Measurements from ENCODE around the gene TNIK. TPM values are rescaled to one million over a fixed set of nuclear protein-coding genes. Genes with fewer than 3 reads are reported as not detected.

The TNIK gene
- 25.4 TPM for polyA plus RNA-seq (2012; ENCODE audit: insufficient read depth, insufficient read length, low read depth)

DNA sequence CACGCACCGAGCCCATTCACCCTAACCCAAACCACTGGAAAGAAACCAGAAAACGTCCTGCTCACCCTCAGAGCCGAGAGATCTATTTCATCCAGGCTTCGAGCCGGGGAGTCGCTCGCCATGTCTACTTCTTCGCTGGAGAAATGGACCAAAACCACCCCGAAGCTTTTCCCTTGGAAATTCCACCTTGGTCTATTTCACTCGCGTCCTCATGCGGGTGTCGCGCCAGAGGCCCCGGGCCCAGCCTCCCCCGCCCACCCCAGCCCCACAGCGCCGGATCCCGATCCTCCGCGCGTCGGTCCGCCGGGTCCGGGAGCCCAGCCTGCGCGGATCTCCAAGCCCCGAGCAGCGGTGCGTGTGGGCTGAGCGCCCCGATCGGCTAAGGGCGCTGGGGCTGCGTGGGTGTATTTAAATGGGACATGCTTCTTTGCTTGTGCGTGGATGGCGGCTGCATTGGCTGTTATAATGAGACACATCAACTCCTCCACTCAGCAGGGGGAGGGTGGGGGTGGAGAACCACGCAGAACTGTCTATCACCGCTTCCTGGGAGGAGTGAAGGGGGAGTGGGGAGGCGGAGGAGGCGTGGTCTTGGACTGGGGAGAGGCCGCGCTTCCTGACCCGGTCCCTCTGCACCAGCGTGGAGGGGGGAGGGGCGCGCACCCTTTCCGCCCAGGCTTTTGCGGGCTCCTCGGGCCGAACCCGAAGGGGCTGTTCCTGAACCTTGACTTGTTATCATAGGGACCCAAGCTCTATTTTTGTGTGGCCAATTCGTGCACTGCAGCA lies at the start of gene TNIK:
TNIK (minus strand) TSS at position 464 of the 783 bp plus-strand sequence; CDS start at position 122, 342 bp downstream.
- Histone ChIP-seq H3K36me3 (no peaks in the 10 kb centered on the region), H3K4me3 (ENCODE audit: low read depth, low read length) (peak within 1 kb of the TSS; percentile 89), H3K27me3 (no peaks in the 10 kb centered on the region), H3K9me3 (no peaks in the 10 kb centered on the region), H3K4me1 (peaks cover 5% of the 10 kb centered on the region)
- TF ChIP-seq, protein P1, sequence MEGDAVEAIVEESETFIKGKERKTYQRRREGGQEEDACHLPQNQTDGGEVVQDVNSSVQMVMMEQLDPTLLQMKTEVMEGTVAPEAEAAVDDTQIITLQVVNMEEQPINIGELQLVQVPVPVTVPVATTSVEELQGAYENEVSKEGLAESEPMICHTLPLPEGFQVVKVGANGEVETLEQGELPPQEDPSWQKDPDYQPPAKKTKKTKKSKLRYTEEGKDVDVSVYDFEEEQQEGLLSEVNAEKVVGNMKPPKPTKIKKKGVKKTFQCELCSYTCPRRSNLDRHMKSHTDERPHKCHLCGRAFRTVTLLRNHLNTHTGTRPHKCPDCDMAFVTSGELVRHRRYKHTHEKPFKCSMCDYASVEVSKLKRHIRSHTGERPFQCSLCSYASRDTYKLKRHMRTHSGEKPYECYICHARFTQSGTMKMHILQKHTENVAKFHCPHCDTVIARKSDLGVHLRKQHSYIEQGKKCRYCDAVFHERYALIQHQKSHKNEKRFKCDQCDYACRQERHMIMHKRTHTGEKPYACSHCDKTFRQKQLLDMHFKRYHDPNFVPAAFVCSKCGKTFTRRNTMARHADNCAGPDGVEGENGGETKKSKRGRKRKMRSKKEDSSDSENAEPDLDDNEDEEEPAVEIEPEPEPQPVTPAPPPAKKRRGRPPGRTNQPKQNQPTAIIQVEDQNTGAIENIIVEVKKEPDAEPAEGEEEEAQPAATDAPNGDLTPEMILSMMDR (IDR thresholded peaks at IDR 0.05; ENCODE audit: low read depth, low read length): no peak; the same call in 1 of the 2 replicates
- DNase-seq: peak; percentile 93

DNA sequence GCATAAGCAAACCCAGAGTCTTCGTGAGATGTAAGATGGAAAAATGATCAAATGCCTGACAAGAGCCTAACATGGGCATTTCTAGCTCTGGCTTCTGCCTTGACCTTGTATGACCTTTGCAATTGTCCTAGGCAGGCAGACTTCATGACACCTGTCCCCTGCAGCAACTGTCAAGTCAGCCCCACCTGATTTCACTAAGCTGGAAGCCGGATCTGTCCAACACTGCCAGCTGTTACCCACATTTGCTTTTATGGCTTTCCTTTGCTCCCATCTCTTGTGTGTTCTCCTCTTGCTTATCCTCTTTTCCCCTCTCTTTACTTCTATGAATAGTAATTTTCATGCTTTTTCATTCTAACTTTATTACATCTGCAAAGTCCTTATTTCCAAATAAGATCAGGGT lies 48.5 kb upstream of the TNIK start:
- TF ChIP-seq, protein P1 (IDR thresholded peaks at IDR 0.05; ENCODE audit: low read depth, low read length): no peak
- Histone ChIP-seq H3K9me3 (no peaks in the 10 kb centered on the region), H3K4me3 (ENCODE audit: low read depth, low read length) (no peak overlapping the region), H3K27me3 (no peaks in the 10 kb centered on the region), H3K36me3 (no peaks in the 10 kb centered on the region), H3K4me1 (peaks cover 5% of the 10 kb centered on the region)
- DNase-seq: no peak

DNA sequence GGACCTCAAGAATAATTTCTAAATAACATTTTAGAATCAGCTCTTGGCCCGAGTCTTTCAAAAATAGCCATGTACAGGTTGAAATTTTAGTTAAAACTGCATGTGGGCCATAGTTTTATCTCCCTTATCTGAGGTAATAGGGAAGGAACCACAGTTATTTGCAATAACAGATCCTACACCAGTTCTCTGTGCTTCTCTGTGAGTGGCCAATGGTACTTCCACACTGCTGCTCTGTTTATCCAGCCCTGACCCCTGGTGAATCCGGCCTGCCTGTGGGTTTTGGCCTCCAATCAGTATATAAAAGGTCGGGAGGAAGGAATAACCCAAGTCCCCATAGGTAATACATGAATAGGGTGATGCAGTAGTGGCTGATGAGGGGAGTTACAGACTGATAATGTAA lies 48.0 kb upstream of the TNIK start:
- peaks cover 5% of the 10 kb centered on the region for H3K4me1 ChIP-seq
- TF ChIP-seq, protein P1 (IDR thresholded peaks at IDR 0.05; ENCODE audit: low read depth, low read length): no peak
- no peaks in the 10 kb centered on the region for H3K9me3 ChIP-seq
- no peaks in the 10 kb centered on the region for H3K36me3 ChIP-seq
- DNase-seq: no peak
- no peaks in the 10 kb centered on the region for H3K27me3 ChIP-seq
- H3K4me3 ChIP-seq (ENCODE audit: low read depth, low read length): no peak overlapping the region

DNA sequence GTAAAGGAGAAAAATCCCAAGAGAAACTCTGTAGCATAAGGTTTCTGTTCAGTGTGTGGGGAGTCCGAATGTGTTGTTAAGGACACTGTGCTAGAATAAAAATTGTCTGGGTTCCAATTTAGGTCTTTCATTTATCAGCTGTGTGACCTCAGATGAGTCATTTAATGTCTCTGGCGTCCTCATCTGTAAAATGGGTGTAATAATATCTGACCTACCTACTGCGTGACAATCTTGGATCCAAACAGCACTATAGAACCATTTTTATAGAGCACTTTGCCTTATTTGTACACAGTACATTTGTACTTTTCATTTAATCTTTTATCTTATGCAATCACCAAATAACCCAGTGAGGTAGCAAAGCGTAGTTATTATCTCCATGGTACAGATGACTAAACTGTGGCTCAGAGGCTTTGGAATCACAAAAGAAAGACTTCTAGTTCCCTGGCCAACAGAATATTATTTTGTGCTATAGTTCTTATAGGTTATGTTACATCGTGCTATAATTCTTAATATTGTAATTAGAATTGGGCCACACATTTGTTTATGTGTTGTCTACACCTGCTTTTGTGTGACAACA lies 46.6 kb upstream of the TNIK start:
- DNase-seq: no peak
- no peak overlapping the region for H3K4me3 ChIP-seq (ENCODE audit: low read depth, low read length)
- TF ChIP-seq, protein P1 (IDR thresholded peaks at IDR 0.05; ENCODE audit: low read depth, low read length): no peak

DNA sequence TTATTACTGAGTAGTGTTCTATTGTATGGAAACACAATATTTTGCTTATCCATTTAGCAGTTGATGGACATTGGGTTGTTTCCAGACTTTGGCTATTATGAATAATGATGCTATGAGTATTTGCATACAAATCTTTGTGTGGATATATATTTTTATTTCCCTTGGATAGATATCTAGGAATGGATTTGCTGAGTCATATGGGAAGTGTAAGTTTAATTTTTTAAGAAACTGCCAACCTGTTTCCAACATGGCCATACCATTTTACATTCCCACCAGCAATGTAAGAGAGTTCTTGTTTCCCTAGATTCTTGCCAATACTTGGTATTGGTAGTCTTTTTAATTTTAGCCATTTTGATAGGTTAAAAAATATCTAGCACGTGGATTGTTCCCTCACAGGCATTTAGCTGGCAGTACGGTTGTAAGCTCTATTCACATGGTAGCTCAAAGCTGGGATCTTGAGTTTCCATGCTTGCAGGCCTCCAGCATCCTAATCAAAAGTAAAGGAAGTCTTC lies 45.7 kb upstream of the TNIK start:
- no peaks in the 10 kb centered on the region for H3K9me3 ChIP-seq
- no peaks in the 10 kb centered on the region for H3K36me3 ChIP-seq
- no peaks in the 10 kb centered on the region for H3K4me1 ChIP-seq
- H3K4me3 ChIP-seq (ENCODE audit: low read depth, low read length): no peak overlapping the region
- H3K27me3 ChIP-seq: no peaks in the 10 kb centered on the region
- TF ChIP-seq, protein P1 (IDR thresholded peaks at IDR 0.05; ENCODE audit: low read depth, low read length): no peak
- DNase-seq: no peak

More for the DNA sequence above, 46.6 kb upstream of the TNIK start:
- Histone ChIP-seq H3K4me1 (peaks cover 5% of the 10 kb centered on the region), H3K36me3 (no peaks in the 10 kb centered on the region), H3K9me3 (no peaks in the 10 kb centered on the region), H3K27me3 (no peaks in the 10 kb centered on the region)

DNA sequence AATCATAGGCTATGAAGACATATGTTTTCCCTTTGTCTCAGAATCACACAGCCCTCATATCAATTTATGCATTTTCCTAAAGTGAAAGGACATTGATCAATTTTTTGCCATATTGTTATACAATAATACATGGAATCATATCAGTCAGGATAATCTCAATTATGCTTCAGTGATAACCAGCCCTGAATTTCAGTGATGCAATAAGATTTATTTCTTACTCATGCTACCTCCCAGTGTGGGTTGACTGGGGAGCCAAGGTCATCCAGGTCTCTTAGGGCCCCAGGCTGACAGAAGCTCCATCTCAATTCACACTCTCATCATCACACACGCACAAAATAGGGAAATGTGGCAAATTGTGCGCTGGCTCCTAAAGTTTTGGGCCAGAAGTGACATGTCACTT lies 44.2 kb upstream of the TNIK start:
- Histone ChIP-seq H3K27me3 (no peaks in the 10 kb centered on the region), H3K4me1 (no peaks in the 10 kb centered on the region), H3K36me3 (no peaks in the 10 kb centered on the region), H3K9me3 (no peaks in the 10 kb centered on the region), H3K4me3 (ENCODE audit: low read depth, low read length) (no peak overlapping the region)
- no peak for DNase-seq
- TF ChIP-seq, protein P1 (IDR thresholded peaks at IDR 0.05; ENCODE audit: low read depth, low read length): no peak
